Smooth muscle cell (in vitro differentiated cells): ENCODE measurements around the gene CRHR2. TPM values are rescaled to one million over a fixed set of nuclear protein-coding genes. Genes with fewer than 3 reads are reported as not detected.
A peak's percentile ranks its signal among the peaks of the same experiment; 100 is the strongest.

Experiments used
- DNase-seq: peaks from one replicate; lab custom pipeline; 2025; ENCODE audit not compliant: unreplicated experiment; lab: John Stamatoyannopoulos, UW
- H2AFZ ChIP-seq: fragments of 200-600 bp; sonication (generic); 2 replicates; pipeline ENCODE4 v1.6.0; 2016; ENCODE audit warnings: antibody characterized with exemption, low read depth, mild to moderate bottlenecking
- H3F3A ChIP-seq: fragments of 200-600 bp; sonication (generic); 2 replicates; pipeline ENCODE4 v1.6.0; 2017; ENCODE audit warnings: antibody characterized with exemption, low read depth
- H3K27ac ChIP-seq: fragments of 200-600 bp; sonication (generic); 2 replicates; pipeline ENCODE4 v1.5.1; 2016; ENCODE audit warnings: low read depth, mild to moderate bottlenecking
- H3K27me3 ChIP-seq: fragments of 200-600 bp; sonication (generic); 2 replicates; pipeline ENCODE4 v1.6.1; 2016; ENCODE audit warnings: low read depth, mild to moderate bottlenecking
- H3K36me3 ChIP-seq: fragments of 200-600 bp; sonication (generic); 2 replicates; pipeline ENCODE4 v1.5.1; 2016; ENCODE audit warnings: low read depth
- H3K4me1 ChIP-seq: fragments of 200-600 bp; sonication (generic); 2 replicates; pipeline ENCODE4 v1.5.1; 2016; ENCODE audit warnings: low read depth
- H3K4me2 ChIP-seq: fragments of 200-600 bp; sonication (generic); 2 replicates; pipeline ENCODE4 v1.6.0; 2016; ENCODE audit warnings: mild to moderate bottlenecking
- H3K4me3 ChIP-seq: fragments of 200-600 bp; sonication (generic); 2 replicates; pipeline ENCODE4 v1.5.1; 2016; ENCODE audit warnings: mild to moderate bottlenecking
- H3K79me2 ChIP-seq: fragments of 200-600 bp; sonication (generic); 2 replicates; pipeline ENCODE4 v1.6.0; 2016; ENCODE audit warnings: low read depth, mild to moderate bottlenecking
- H3K9ac ChIP-seq: fragments of 200-600 bp; sonication (generic); 2 replicates; pipeline ENCODE4 v1.6.0; 2016; ENCODE audit warnings: low read depth
- H3K9me3 ChIP-seq: fragments of 200-600 bp; sonication (generic); replicated peaks from 2 replicates; pipeline ENCODE4 v1.5.1; 2016; ENCODE audit warnings: low read depth
- H4K20me1 ChIP-seq: fragments of 200-600 bp; sonication (generic); 2 replicates; pipeline ENCODE4 v1.6.0; 2016; ENCODE audit warnings: low read depth
- WGBS: methylation state at CpG from one replicate; pipeline ENCODE4 v1.1.7; 2016; ENCODE audit warnings: low lambda C conversion rate; 5-methylcytosine and 5-hydroxymethylcytosine counted together
- polyA plus RNA-seq: library from polyadenylated mRNA; unstranded; fragments of >200 nt; fragmentation: Nextera tagmentation; extraction: Ambion mirVana; gene quantifications from 2 replicates; pipeline ENCODE4 v1.2.1, GENCODE V29; 2016
- total RNA-seq: library from RNA; depleted of rRNA; stranded (reverse); fragments of >200 nt; gene quantifications from 2 replicates; pipeline ENCODE4 v1.2.3, GENCODE V29; 2014
- TF ChIP-seq, protein P1 (sequence below): fragments of 200-600 bp; sonication (generic); IDR thresholded peaks from 2 replicates; pipeline ENCODE4 v1.5.1; 2017; ENCODE audit warnings: borderline replicate concordance, mild to moderate bottlenecking, antibody characterized with exemption; ENCODE audit not compliant: insufficient read depth, poor library complexity, severe bottlenecking

Gene CRHR2
- total RNA-seq (not detected in 2 replicates), polyA plus RNA-seq (0.16 and 0.74 TPM in 2 replicates)

DNA sequence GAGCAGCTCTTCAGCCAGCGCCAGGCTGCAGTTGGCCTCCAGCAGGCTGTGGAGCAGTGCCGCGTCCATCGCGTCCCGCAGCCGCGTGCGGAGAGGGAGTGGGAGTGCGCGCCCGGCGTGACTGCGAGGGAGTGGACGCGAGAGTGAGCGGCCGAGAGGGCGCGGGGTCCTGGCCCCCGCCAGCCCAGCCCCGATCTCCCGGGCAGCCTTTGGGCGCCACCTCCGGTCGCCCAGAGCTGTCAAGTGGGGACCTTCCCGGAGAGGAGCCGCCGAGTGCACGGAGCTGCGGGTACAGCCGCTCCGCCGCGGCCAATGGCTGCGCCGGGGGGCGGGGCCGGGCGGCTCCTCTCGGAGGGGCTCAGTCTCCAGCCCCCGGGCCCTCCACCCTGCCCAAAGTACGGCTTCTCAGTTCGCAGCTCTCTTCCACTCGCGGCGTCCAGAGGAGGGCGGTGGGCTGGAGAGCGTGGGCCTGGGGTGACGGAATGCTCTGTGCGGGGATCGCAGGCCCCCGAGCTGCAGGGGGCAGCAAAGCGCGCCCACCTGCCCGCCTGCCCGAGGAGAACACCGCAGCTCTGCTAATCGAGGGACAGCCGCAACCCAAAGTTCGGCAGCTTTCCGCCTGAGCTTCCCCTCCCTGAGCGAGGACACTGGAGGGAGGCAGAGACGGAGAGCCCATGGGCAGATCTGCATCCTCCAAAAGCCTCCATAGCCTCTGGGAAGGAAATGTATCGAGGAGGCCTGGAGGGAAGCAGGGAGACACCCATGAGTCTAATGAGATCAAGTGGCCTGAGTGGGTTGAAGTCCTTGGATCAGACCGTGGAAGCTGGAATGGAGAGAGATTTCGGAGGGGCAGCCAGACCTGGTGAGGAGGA, at the start of gene CRHR2:
Gene CRHR2 (minus strand): TSS at position 245 of the 872 bp plus-strand sequence. CDS start 176 bp downstream, at position 69.
- 6% methylated on average over 61 of the region's 67 CpGs for WGBS
- Histone ChIP-seq H3K4me1 (peaks cover 12% of the 10 kb centered on the region), H3K9me3 (no peaks in the 10 kb centered on the region), H2AFZ (peak within 1 kb of the TSS; percentile 63), H3K9ac (no peak within 1 kb of the TSS), H3K27me3 (peaks cover 71% of the 10 kb centered on the region), H3K4me3 (peak within 1 kb of the TSS; percentile 49), H4K20me1 (no peaks in the 10 kb centered on the region), H3K79me2 (no peaks in the 10 kb centered on the region), H3K36me3 (no peaks in the 10 kb centered on the region), H3K27ac (no peak within 1 kb of the TSS), H3F3A (no peaks in the 10 kb centered on the region), H3K4me2 (peak within 1 kb of the TSS; percentile 88)
- TF ChIP-seq, protein P1, sequence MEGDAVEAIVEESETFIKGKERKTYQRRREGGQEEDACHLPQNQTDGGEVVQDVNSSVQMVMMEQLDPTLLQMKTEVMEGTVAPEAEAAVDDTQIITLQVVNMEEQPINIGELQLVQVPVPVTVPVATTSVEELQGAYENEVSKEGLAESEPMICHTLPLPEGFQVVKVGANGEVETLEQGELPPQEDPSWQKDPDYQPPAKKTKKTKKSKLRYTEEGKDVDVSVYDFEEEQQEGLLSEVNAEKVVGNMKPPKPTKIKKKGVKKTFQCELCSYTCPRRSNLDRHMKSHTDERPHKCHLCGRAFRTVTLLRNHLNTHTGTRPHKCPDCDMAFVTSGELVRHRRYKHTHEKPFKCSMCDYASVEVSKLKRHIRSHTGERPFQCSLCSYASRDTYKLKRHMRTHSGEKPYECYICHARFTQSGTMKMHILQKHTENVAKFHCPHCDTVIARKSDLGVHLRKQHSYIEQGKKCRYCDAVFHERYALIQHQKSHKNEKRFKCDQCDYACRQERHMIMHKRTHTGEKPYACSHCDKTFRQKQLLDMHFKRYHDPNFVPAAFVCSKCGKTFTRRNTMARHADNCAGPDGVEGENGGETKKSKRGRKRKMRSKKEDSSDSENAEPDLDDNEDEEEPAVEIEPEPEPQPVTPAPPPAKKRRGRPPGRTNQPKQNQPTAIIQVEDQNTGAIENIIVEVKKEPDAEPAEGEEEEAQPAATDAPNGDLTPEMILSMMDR: peak; percentile 38
- no peak for DNase-seq

DNA sequence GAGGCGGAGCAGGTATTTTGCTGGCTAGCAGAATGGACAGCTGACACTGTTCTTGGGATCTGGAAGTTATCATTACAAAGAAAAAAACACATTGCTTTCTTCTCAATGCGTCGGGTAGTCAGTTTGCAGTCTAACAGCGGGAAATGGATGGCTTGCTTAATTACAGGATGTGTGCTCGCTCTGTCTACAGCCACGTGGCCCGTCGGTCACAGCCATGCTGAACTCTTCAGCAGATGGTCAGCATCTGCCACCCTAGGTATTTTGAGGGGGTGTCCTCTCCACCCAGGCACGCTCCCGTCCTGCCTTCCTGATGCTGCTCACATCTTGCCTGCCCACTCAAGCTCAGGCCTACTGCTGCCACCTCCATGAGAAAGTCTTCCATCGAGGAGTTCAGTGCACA, 49.3 kb upstream of the CRHR2 start:
- Histone ChIP-seq H3K79me2 (no peaks in the 10 kb centered on the region), H3F3A (no peaks in the 10 kb centered on the region), H3K4me3 (no peak overlapping the region), H3K36me3 (no peaks in the 10 kb centered on the region), H3K4me1 (no peaks in the 10 kb centered on the region), H3K27ac (no peak overlapping the region), H3K9me3 (no peaks in the 10 kb centered on the region), H3K27me3 (no peaks in the 10 kb centered on the region), H3K4me2 (no peak overlapping the region), H2AFZ (no peak overlapping the region), H4K20me1 (no peaks in the 10 kb centered on the region), H3K9ac (no peak overlapping the region)
- WGBS: 62% methylated on average over 11 of the region's 11 CpGs
- no peak for DNase-seq
- TF ChIP-seq, protein P1: no peak

DNA sequence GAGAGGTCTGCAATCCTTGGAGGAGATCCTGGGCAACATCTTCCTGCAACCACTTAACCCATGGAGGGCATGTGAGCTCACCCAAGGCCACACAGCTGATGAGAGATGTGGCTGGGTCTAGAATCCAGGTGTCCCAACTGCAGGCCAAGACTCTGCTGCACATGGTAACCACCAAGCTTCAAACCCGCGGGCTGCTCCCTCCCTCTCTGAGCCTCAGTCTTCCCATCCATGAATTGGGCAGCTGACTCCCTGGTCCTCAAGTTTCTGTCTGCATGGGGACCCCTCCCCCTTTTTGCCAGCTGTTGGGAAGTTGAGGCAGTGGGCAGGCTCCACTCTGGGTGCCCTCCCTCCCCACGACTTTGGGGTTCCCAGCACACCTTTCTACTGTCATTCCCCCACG, 48.7 kb upstream of the CRHR2 start:
- Histone ChIP-seq H2AFZ (no peak overlapping the region), H3K27ac (no peak overlapping the region), H3K36me3 (no peaks in the 10 kb centered on the region), H3K4me3 (no peak overlapping the region), H3K4me1 (no peaks in the 10 kb centered on the region), H3K27me3 (no peaks in the 10 kb centered on the region), H3F3A (no peaks in the 10 kb centered on the region), H3K4me2 (no peak overlapping the region), H4K20me1 (no peaks in the 10 kb centered on the region), H3K9me3 (no peaks in the 10 kb centered on the region), H3K9ac (no peak overlapping the region), H3K79me2 (no peaks in the 10 kb centered on the region)
- WGBS: 79% methylated on average over 4 of the region's 4 CpGs
- no peak for DNase-seq
- TF ChIP-seq, protein P1: no peak
